ENCODE measurements around the gene FHL2.
A peak's percentile ranks its signal among the peaks of the same experiment; 100 is the strongest.

Gene FHL2, protein sequence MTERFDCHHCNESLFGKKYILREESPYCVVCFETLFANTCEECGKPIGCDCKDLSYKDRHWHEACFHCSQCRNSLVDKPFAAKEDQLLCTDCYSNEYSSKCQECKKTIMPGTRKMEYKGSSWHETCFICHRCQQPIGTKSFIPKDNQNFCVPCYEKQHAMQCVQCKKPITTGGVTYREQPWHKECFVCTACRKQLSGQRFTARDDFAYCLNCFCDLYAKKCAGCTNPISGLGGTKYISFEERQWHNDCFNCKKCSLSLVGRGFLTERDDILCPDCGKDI

DNA sequence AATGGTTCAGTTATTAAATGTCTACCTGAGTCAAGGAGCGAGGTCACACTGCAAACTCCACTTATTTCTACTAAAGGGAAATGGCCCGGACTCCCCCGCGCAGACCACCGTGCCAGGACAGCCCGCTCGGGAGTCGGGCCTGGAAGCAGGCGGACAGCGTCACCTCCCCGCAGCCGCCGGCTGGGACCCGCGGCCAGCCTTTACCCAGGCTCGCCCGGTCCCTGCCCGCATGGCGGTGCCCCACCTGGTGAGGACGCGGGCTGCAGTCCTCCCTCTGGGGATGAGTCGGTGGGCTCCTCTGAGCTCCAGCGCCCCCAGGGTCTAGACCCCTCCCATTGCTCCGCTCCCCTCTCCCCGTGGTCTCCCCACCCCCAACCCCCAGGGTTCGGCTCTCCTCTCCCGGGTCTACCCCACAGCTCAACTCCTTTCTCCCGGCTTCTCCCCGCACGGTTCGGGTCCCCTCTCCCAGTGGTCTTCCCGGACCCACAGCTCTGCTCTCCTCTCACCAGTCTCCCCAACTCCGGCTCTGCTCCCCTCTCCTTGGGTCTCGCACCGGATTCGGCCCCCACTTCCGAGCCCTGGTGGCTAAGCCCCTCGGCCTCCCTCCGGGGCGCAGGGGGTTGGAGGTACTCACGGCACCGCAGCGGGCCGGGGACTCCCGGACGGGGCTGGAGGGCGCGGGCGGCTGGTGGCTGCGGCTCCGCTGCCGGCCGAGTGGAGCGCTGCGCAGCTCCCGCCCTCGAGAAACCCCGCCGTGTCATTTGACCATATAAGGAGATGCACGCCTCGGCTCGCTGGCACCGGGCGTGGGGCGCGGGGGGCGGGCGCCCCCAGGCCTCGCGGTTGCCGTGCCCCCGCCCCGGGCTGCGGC, at the start of gene FHL2:
Gene FHL2 (minus strand): TSS at position 716 of the 871 bp plus-strand sequence. CDS start 12,535 bp downstream, outside the sequence.
- Histone ChIP-seq H3K36me3 (ENCODE audit: insufficient read depth, low read length) (no peaks in the 10 kb centered on the region), H3K27me3 (ENCODE audit: insufficient read depth, low read length) (no peaks in the 10 kb centered on the region), H3K4me1 (ENCODE audit: insufficient read depth, low read length) (no peaks in the 10 kb centered on the region), H3K9me3 (ENCODE audit: low read length) (peaks cover 1% of the 10 kb centered on the region), H2AFZ (ENCODE audit: low read depth, low read length) (peak within 1 kb of the TSS; percentile 89), H3K4me3 (ENCODE audit: low read length) (peak within 1 kb of the TSS; percentile 72)

DNA sequence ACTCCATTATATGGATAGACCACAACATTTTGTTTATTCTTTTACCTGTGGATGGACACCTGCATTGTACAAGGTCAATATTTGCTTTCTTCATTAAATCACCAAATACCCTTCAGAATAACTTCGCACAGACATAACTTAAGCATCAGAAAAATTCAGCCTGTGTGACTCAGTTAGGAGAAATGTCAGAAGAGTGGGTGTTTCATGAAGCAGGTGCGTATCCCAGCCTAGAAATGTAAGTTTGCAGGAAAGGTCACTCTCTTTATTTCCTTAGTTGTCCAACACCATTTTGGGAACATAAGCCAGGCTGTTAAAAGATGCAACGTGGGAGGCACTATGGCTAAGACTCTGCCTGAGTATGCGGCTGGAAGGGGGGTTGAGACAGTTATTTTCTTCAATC, 48.6 kb upstream of the FHL2 start:
- H3K27me3 ChIP-seq (ENCODE audit: insufficient read depth, low read length): no peaks in the 10 kb centered on the region
- no peaks in the 10 kb centered on the region for H3K36me3 ChIP-seq (ENCODE audit: insufficient read depth, low read length)
- no peak overlapping the region for H2AFZ ChIP-seq (ENCODE audit: low read depth, low read length)
- H3K4me1 ChIP-seq (ENCODE audit: insufficient read depth, low read length): no peaks in the 10 kb centered on the region
- no peaks in the 10 kb centered on the region for H3K9me3 ChIP-seq (ENCODE audit: low read length)
- no peak overlapping the region for H3K4me3 ChIP-seq (ENCODE audit: low read length)

DNA sequence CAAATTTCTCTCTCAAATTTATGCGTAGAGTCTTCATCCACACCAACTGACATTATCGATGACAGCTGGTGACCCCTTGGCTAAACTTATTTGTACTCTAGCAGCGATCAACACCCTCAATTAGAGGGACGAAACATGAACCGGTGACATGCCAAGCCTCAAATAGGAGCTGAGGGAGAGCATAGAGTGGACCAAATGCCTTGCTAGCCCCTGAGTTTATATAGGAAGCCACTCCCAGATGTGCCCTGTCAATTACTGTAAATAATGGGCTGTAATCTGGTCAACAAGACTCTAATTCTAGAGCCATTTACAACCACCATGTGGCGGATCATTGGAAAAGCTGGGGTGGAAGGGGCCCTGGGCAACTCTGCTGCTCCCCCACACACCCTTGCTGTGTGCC, 47.6 kb upstream of the FHL2 start:
- no peak overlapping the region for H3K4me3 ChIP-seq (ENCODE audit: low read length)

DNA sequence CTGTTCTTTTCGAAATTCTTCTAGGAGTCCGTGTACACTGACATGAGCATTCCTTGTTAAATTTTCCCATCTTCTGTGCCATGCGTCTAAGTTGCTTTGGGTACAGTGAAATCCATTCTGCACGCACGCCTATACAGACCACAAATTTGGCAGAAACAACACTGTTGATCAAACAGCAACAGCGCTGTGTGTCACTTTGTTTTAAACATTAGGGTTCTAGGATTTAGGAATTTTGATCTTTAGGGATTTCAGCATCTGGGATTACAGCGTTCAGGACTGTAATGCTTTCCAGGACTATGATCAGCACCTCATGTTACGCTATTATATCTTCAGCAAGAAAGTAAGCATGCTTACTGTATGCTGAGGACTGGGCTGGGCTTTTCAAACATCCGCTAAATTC, 47.1 kb upstream of the FHL2 start:
- Histone ChIP-seq H3K4me3 (ENCODE audit: low read length) (no peak overlapping the region), H3K36me3 (ENCODE audit: insufficient read depth, low read length) (no peaks in the 10 kb centered on the region), H2AFZ (ENCODE audit: low read depth, low read length) (no peak overlapping the region), H3K4me1 (ENCODE audit: insufficient read depth, low read length) (no peaks in the 10 kb centered on the region), H3K27me3 (ENCODE audit: insufficient read depth, low read length) (no peaks in the 10 kb centered on the region), H3K9me3 (ENCODE audit: low read length) (no peaks in the 10 kb centered on the region)

More for the DNA sequence above, 47.6 kb upstream of the FHL2 start:
- Histone ChIP-seq H3K36me3 (ENCODE audit: insufficient read depth, low read length) (no peaks in the 10 kb centered on the region), H3K4me1 (ENCODE audit: insufficient read depth, low read length) (no peaks in the 10 kb centered on the region), H3K27me3 (ENCODE audit: insufficient read depth, low read length) (no peaks in the 10 kb centered on the region), H2AFZ (ENCODE audit: low read depth, low read length) (no peak overlapping the region), H3K9me3 (ENCODE audit: low read length) (no peaks in the 10 kb centered on the region)

DNA sequence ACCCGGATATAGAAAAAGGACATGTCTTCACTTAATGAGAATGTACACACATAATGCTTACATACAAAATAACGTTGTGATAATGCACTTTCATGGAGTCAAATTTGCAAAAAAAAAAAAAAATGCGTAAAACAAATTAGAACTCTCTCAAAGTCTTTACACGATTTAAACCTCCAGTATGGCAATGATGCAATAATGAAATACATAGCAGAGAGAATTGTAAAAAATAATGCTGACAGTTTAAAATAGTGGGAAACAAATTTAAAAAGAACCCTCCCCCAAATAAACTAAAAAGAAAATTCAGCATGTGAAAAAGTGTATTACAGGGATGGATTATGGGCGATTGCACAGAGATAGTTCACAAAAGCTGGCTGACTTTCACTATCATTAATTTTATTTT, 46.6 kb upstream of the FHL2 start:
- Histone ChIP-seq H2AFZ (ENCODE audit: low read depth, low read length) (no peak overlapping the region), H3K4me3 (ENCODE audit: low read length) (no peak overlapping the region), H3K36me3 (ENCODE audit: insufficient read depth, low read length) (no peaks in the 10 kb centered on the region), H3K4me1 (ENCODE audit: insufficient read depth, low read length) (no peaks in the 10 kb centered on the region), H3K9me3 (ENCODE audit: low read length) (no peaks in the 10 kb centered on the region), H3K27me3 (ENCODE audit: insufficient read depth, low read length) (no peaks in the 10 kb centered on the region)

DNA sequence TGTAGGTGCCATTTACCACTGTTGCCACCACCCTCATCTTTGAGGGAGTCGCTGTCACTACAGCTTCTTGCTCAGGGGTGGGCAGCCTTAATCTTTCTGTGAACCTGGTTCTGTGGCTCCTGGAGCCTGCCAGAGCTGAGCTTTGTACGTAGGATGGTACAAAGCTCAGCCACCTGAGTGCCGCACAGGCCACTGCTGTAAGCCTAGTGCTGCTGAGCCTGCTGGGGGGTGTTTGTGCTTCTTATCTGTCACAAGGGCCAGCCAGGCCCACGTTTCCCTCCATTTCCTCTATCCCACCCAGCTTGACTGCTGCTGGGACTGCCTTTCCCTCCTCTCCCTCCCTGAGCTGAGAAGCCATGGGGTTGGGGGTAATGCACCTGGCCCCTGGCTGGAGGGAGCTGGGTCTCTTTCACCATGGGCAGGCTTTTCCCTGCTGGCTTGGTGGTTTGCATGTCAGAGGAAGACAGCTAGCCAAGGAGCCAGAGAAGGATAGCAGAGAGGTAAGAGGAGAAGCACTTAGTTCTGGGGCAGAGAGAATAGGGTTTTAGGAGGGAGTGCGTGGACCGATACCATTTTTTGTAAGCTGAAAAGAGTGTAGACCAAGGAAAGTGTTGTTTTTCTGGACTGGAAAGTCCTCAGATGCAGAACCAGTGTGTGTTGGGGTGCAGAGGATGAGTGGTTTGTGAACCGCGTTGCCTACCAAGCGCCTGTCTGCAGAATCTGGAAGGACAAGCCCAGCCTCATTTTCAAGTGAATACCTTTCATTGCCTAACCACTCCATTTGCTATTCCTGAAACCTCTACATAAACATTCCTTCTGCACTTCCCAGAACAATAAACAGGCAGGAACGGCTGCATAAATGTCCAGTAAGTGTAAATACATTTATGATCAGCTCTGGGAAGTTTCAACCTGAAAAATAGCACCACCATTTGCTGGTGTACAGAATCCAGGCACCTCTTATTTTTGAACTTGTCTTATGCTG, 45.1 kb upstream of the FHL2 start:
- Histone ChIP-seq H2AFZ (ENCODE audit: low read depth, low read length) (no peak overlapping the region), H3K9me3 (ENCODE audit: low read length) (no peaks in the 10 kb centered on the region), H3K36me3 (ENCODE audit: insufficient read depth, low read length) (no peaks in the 10 kb centered on the region), H3K4me1 (ENCODE audit: insufficient read depth, low read length) (no peaks in the 10 kb centered on the region), H3K4me3 (ENCODE audit: low read length) (no peak overlapping the region), H3K27me3 (ENCODE audit: insufficient read depth, low read length) (no peaks in the 10 kb centered on the region)

DNA sequence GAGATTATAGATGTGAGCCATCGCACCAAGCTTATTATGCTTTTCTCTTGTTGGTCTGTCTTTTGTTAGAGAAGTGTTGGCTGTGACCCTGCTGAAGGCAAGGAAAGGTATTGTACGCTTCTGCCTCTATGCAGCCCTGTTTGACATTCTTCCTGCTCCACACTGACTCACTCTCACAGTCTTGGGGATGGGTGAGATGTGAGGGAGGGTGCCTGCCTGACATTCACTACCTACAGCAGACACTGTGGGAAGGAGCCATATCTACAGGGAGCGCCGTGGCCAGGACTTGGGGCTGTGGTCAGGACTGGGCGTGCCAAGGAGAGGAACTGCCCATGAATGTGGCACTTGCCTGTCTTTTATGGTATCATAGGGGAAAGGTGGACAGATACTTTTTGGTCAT, 43.9 kb upstream of the FHL2 start:
- no peak overlapping the region for H2AFZ ChIP-seq (ENCODE audit: low read depth, low read length)
- no peaks in the 10 kb centered on the region for H3K36me3 ChIP-seq (ENCODE audit: insufficient read depth, low read length)
- no peak overlapping the region for H3K4me3 ChIP-seq (ENCODE audit: low read length)
- H3K9me3 ChIP-seq (ENCODE audit: low read length): no peaks in the 10 kb centered on the region
- H3K4me1 ChIP-seq (ENCODE audit: insufficient read depth, low read length): no peaks in the 10 kb centered on the region
- no peaks in the 10 kb centered on the region for H3K27me3 ChIP-seq (ENCODE audit: insufficient read depth, low read length)

DNA sequence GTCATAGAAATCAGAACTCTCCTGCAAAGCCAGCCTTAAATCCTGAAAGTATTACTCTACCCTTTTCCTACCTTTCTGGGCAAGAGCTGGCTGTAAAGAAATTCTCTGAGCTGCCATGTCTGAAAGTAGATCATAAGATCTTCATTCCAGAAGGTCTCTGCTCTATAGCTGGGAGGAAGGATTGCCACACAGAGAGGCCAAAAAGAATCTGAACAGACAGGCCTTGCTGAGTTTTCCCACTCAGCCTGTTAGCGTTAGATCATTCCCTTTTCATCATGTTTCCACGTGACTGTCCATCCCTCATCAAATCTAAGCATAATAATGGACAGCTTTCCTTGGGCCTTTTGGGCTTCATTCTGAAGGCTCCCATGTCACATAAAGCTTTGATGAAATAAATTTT, 43.2 kb upstream of the FHL2 start:
- no peaks in the 10 kb centered on the region for H3K27me3 ChIP-seq (ENCODE audit: insufficient read depth, low read length)
- H2AFZ ChIP-seq (ENCODE audit: low read depth, low read length): no peak overlapping the region
- no peaks in the 10 kb centered on the region for H3K9me3 ChIP-seq (ENCODE audit: low read length)
- no peaks in the 10 kb centered on the region for H3K36me3 ChIP-seq (ENCODE audit: insufficient read depth, low read length)
- no peak overlapping the region for H3K4me3 ChIP-seq (ENCODE audit: low read length)
- H3K4me1 ChIP-seq (ENCODE audit: insufficient read depth, low read length): no peaks in the 10 kb centered on the region

DNA sequence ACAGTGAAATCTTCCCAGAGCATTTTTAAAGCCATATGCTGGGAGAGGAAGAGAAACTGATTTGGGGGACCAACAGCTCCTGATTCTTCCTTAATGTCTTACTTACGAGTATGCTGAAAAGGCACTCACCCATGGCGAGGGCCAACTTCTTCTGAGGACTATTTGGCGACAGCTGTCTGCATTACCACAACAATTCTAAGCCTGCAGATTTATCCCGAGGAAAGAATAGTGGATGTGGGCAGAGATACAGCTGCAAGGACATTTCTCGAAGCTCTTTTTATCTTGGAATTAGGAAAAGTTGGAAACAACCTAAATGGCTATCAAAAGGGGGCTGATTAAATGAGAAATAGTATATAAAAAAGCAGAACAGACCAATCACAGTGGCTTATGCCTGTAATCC, 40.3 kb upstream of the FHL2 start:
- Histone ChIP-seq H3K4me1 (ENCODE audit: insufficient read depth, low read length) (no peaks in the 10 kb centered on the region), H3K4me3 (ENCODE audit: low read length) (no peak overlapping the region), H3K9me3 (ENCODE audit: low read length) (no peaks in the 10 kb centered on the region), H3K36me3 (ENCODE audit: insufficient read depth, low read length) (no peaks in the 10 kb centered on the region), H2AFZ (ENCODE audit: low read depth, low read length) (peak overlapping the region; percentile 29), H3K27me3 (ENCODE audit: insufficient read depth, low read length) (no peaks in the 10 kb centered on the region)

DNA sequence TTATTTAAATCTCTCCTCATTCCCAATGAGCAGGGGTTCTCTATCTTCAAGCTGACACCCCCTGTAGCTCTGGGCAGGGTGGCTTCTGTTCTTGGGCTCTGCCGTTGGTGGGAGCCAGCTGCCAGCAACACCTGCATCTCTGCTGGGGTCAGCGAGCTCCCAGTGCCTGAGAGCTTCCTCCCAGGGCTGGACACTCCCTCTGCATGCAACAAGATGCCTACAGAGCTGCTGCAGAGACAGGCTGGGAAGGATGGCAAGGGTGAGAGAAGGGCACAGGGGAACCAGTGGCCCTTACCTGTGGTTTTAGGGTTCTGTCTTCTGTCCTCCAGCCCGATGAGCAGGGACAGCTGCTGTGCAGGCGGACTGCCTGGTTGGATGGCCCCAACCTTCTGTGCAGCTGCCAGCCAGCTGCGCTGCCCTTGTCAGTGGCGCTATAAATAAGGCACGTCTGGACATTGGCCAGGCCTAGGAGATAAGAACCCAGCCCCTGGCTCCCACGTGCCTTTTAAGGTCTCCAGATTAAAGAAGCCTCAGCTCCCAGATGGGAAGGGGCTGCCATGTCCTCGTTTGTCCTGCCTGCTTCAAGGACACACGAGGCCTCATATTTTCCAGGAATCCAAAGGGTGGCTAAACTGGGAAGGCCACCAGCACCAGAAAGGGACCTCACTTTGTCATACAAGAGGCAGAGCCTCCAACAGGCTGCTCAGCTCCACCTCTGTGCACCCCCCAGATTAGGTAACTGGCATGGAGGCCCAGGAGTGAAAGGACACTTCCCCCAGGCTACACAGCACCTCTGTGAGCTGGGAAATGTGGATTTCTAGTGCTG, 39.5 kb upstream of the FHL2 start:
- Histone ChIP-seq H3K9me3 (ENCODE audit: low read length) (no peaks in the 10 kb centered on the region), H2AFZ (ENCODE audit: low read depth, low read length) (no peak overlapping the region), H3K4me3 (ENCODE audit: low read length) (no peak overlapping the region), H3K36me3 (ENCODE audit: insufficient read depth, low read length) (no peaks in the 10 kb centered on the region), H3K27me3 (ENCODE audit: insufficient read depth, low read length) (no peaks in the 10 kb centered on the region), H3K4me1 (ENCODE audit: insufficient read depth, low read length) (no peaks in the 10 kb centered on the region)

DNA sequence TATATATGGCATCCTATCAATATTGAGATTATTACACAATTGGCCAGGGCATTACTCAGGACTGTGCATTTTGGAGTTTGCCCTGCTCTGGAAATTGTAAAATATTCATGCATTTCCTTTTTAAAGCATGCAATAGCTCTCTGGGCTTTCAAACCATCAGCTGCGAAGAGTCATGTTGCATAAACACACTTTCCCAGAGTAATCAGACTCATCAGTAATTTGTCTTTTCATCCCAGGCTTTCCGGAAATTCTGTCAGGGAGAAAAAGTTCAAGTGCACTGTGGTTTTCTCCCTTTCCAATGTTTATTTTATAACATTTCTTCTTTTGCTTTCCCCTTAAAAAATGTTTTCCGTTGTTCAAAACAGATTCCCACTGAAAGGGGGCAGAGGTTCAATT, 38.9 kb upstream of the FHL2 start:
- H3K9me3 ChIP-seq (ENCODE audit: low read length): no peaks in the 10 kb centered on the region
- no peaks in the 10 kb centered on the region for H3K27me3 ChIP-seq (ENCODE audit: insufficient read depth, low read length)
- no peaks in the 10 kb centered on the region for H3K4me1 ChIP-seq (ENCODE audit: insufficient read depth, low read length)
- H2AFZ ChIP-seq (ENCODE audit: low read depth, low read length): no peak overlapping the region
- H3K4me3 ChIP-seq (ENCODE audit: low read length): no peak overlapping the region
- H3K36me3 ChIP-seq (ENCODE audit: insufficient read depth, low read length): no peaks in the 10 kb centered on the region

DNA sequence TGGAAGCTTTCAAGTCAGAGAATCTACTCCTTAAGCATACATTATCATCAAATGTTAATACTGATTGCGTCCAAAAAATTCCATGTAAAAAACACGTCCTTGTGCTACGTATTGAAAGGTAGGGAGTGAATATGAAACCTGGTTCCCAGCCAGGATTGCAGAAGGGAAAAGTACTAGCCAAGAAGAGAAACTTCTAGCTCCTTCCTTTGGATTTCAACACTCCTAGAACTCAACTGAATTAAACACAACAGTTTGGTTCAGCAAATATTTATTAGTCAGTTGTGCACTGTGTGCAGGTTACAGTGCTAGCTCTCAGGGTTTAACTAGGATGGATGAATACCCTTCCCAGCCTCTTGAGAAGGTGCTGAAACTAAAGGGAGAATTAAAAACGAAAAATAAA, 33.9 kb upstream of the FHL2 start:
- H2AFZ ChIP-seq (ENCODE audit: low read depth, low read length): no peak overlapping the region

More for the DNA sequence above, 33.9 kb upstream of the FHL2 start:
- Histone ChIP-seq H3K36me3 (ENCODE audit: insufficient read depth, low read length) (no peaks in the 10 kb centered on the region), H3K9me3 (ENCODE audit: low read length) (peaks cover 6% of the 10 kb centered on the region), H3K27me3 (ENCODE audit: insufficient read depth, low read length) (peaks cover 3% of the 10 kb centered on the region), H3K4me3 (ENCODE audit: low read length) (no peak overlapping the region), H3K4me1 (ENCODE audit: insufficient read depth, low read length) (no peaks in the 10 kb centered on the region)

All from neuron (in vitro differentiated cells).